ENCODE results near the gene HOXB6. TPM values are rescaled to one million over a fixed set of nuclear protein-coding genes. Genes with fewer than 3 reads are reported as not detected.

The HOXB6 gene
- total RNA-seq, 4 donors from 2014 or later, result 0.66 to 5.1 (median 2.9) TPM

- no peak for DNase-seq (ENCODE audit: low spot score in 2 of 2)
- TF ChIP-seq POLR2A (IDR thresholded peaks at IDR 0.05) (no peak), EP300 (IDR thresholded peaks at IDR 0.05) (no peak), CTCF (IDR thresholded peaks at IDR 0.05) (no peak)
These were observed 23.1 kb upstream of the HOXB6 start for GRCh38 chr17:48627623-48628521.

GRCh38 chr17:48627118-48627597, 22.4 kb upstream of the HOXB6 start:
- WGBS, 2 donors, result 23 to 29% methylated on average over 5 of the region's 5 CpGs
- H3K9me3 ChIP-seq, result no peaks in the 10 kb centered on the region
- peaks cover 0 to 30% (median 20%) of the 10 kb centered on the region in 4 donors for H3K4me1 ChIP-seq
- peaks cover 0 to 100% of the 10 kb centered on the region in 2 donors for H3K27me3 ChIP-seq
- no peak for TF ChIP-seq EP300 (IDR thresholded peaks at IDR 0.05)
- no peak for TF ChIP-seq CTCF (IDR thresholded peaks at IDR 0.05)
- no peak for TF ChIP-seq POLR2A (IDR thresholded peaks at IDR 0.05)
- H3K4me3 ChIP-seq, result no peak overlapping the region
- H3K36me3 ChIP-seq, result no peaks in the 10 kb centered on the region
- DNase-seq (ENCODE audit: low spot score in 2 of 2), result no peak
- no peak overlapping the region for H3K27ac ChIP-seq

More at GRCh38 chr17:48627623-48628521, 23.1 kb upstream of the HOXB6 start:
- 34 to 35% methylated on average over 27 of the region's 27 CpGs for WGBS, 2 donors
- H3K9me3 ChIP-seq, result no peaks in the 10 kb centered on the region
- H3K36me3 ChIP-seq, result no peaks in the 10 kb centered on the region
- peaks cover 0 to 100% of the 10 kb centered on the region in 2 donors for H3K27me3 ChIP-seq
- H3K4me1 ChIP-seq, result peaks cover 0 to 30% (median 20%) of the 10 kb centered on the region in 4 donors
- no peak overlapping the region for H3K4me3 ChIP-seq
- H3K27ac ChIP-seq, result no peak overlapping the region

GRCh38 chr17:48626245-48627117, 21.7 kb upstream of the HOXB6 start, which contains the start of gene HOXB9:
TSS of gene HOXB9 (minus strand) at chr17:48626358. CDS start at chr17:48626269, 89 bp downstream.
- Histone ChIP-seq H3K27ac (peak within 1 kb of the TSS in 2 of 4 donors; percentile 44 to 63), H3K27me3 (peaks cover 0 to 100% of the 10 kb centered on the region in 2 donors), H3K4me1 (peaks cover 0 to 30% (median 20%) of the 10 kb centered on the region in 4 donors), H3K4me3 (peak within 1 kb of the TSS; percentile 13 to 48 (median 32)), H3K36me3 (no peaks in the 10 kb centered on the region), H3K9me3 (no peaks in the 10 kb centered on the region)
- no peak for DNase-seq (ENCODE audit: low spot score in 2 of 2)
- TF ChIP-seq EP300 (IDR thresholded peaks at IDR 0.05) (no peak), CTCF (IDR thresholded peaks at IDR 0.05) (no peak), POLR2A (IDR thresholded peaks at IDR 0.05) (no peak)
- WGBS, 2 donors, result 1% methylated on average over 43 to 48 of the region's 50 CpGs

- TF ChIP-seq CTCF (IDR thresholded peaks at IDR 0.05) (no peak), POLR2A (IDR thresholded peaks at IDR 0.05) (no peak), EP300 (IDR thresholded peaks at IDR 0.05) (no peak)
- Histone ChIP-seq H3K36me3 (no peaks in the 10 kb centered on the region), H3K27ac (peak overlapping the region in 2 of 4 donors; percentile 44 to 63), H3K27me3 (peaks cover 0 to 100% of the 10 kb centered on the region in 2 donors), H3K9me3 (no peaks in the 10 kb centered on the region), H3K4me1 (peaks cover 0 to 30% (median 20%) of the 10 kb centered on the region in 4 donors), H3K4me3 (peak overlapping the region; percentile 13 to 48 (median 32))
- 0% methylated on average over 43 of the region's 69 CpGs for WGBS, 2 donors
- DNase-seq (ENCODE audit: low spot score in 2 of 2), result no peak
These were observed 20.9 kb upstream of the HOXB6 start for GRCh38 chr17:48625495-48626244.
